SK-N-SH treated with all-trans-retinoic acid at 6 μM for 48 hours (cell line): ENCODE data around the gene SORCS1.

Source experiments
- CREB5 ChIP-seq: fragments of 250-450 bp; sonication (Bioruptor Pico); IDR thresholded peaks from 2 replicates; pipeline ENCODE4 v1.5.1; 2020; ENCODE audit warnings: low read depth, mild to moderate bottlenecking, moderate library complexity
- CSDC2 ChIP-seq: fragments of 250-450 bp; sonication (Bioruptor Pico); IDR thresholded peaks from 2 replicates; pipeline ENCODE4 v1.5.0; 2020; ENCODE audit warnings: mild to moderate bottlenecking, moderate library complexity
- CSRNP3 ChIP-seq: fragments of 250-450 bp; sonication (Bioruptor Pico); IDR thresholded peaks from 2 replicates; pipeline ENCODE4 v1.5.1; 2021; ENCODE audit warnings: mild to moderate bottlenecking, moderate library complexity
- ESRRG ChIP-seq: fragments of 250-450 bp; sonication (Bioruptor Pico); IDR thresholded peaks from 2 replicates; pipeline ENCODE4 v1.6.1; 2021; ENCODE audit warnings: mild to moderate bottlenecking
- TCF4 ChIP-seq: fragments of 250-450 bp; sonication (Bioruptor Pico); IDR thresholded peaks from 2 replicates; pipeline ENCODE4 v1.8.0; 2021; ENCODE audit warnings: mild to moderate bottlenecking, moderate library complexity, borderline replicate concordance
- ZFP3 ChIP-seq: fragments of 250-450 bp; sonication (Bioruptor Pico); IDR thresholded peaks from 2 replicates; pipeline ENCODE4 v1.5.0; 2020; ENCODE audit warnings: mild to moderate bottlenecking, moderate library complexity
- ZFP30 ChIP-seq: fragments of 450-650 bp; formaldehyde crosslinking; IDR thresholded peaks from 2 replicates; pipeline ENCODE4 v1.5.0; 2022; ENCODE audit warnings: mild to moderate bottlenecking, moderate library complexity

GRCh38 chr10:106897719-106898118 lies 266.8 kb downstream of the SORCS1 start:
- TF ChIP-seq CSRNP3 (CRISPR knock-in tag): no peak
- TF ChIP-seq ZFP30: no peak
- no peak for TF ChIP-seq CREB5 (CRISPR knock-in tag)
- TF ChIP-seq CSDC2 (CRISPR knock-in tag): no peak
- TF ChIP-seq ZFP3 (CRISPR knock-in tag): no peak
- no peak for TF ChIP-seq TCF4 (CRISPR knock-in tag)
- TF ChIP-seq ESRRG: no peak
